AG09319 (cell line): ENCODE results near the gene PLCD1.
"Not testable (repeated sequence)": the region's sequence is repeated elsewhere in the genome, so short reads cannot be mapped to it uniquely, and the experiment has no call there.

Experiments
- DNase-seq: peaks from one replicate; pipeline ENCODE4 v3.0.0-alpha.2; 2010; ENCODE audit warnings: low read depth; ENCODE audit errors: extremely low read depth
- TF ChIP-seq, protein P1 (sequence below): IDR thresholded peaks from 2 replicates; pipeline ENCODE4 v1.5.1; 2011; ENCODE audit warnings: low read depth, mild to moderate bottlenecking, inconsistent platforms, low read length, moderate library complexity

PLCD1 gene

DNA sequence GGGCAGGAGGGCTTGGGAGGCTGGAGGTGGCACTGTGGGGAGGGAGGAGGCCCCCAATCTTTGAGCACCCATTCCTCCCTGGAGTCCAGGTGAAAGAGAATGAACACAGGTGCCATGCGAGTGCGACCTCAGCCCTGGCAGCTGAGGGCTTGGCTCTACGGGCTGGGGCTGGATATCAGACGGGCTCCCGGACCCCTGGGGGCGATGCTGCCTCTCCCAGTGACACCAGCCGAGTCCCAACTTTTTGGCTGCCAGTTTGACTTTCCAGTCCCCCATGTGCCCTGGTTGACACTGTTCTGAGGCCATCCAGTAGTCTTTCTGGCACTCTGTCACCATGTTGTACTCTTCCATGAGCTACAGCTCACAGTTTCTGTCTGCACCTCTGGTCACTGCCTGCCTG, 37.6 kb downstream of the PLCD1 start:
- TF ChIP-seq, protein P1, sequence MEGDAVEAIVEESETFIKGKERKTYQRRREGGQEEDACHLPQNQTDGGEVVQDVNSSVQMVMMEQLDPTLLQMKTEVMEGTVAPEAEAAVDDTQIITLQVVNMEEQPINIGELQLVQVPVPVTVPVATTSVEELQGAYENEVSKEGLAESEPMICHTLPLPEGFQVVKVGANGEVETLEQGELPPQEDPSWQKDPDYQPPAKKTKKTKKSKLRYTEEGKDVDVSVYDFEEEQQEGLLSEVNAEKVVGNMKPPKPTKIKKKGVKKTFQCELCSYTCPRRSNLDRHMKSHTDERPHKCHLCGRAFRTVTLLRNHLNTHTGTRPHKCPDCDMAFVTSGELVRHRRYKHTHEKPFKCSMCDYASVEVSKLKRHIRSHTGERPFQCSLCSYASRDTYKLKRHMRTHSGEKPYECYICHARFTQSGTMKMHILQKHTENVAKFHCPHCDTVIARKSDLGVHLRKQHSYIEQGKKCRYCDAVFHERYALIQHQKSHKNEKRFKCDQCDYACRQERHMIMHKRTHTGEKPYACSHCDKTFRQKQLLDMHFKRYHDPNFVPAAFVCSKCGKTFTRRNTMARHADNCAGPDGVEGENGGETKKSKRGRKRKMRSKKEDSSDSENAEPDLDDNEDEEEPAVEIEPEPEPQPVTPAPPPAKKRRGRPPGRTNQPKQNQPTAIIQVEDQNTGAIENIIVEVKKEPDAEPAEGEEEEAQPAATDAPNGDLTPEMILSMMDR, result no peak
- DNase-seq, result no peak

GRCh38 chr3:37991109-37991508, 38.3 kb downstream of the PLCD1 start:
- DNase-seq, result no peak
- TF ChIP-seq, protein P1, result no peak

GRCh38 chr3:37990527-37990926, 38.9 kb downstream of the PLCD1 start, which contains the start of gene VILL:
TSS of gene VILL (plus strand) at chr3:37990786. CDS start at chr3:37993673, 2,887 bp downstream.
- TF ChIP-seq, protein P1, result no peak
- DNase-seq, result no peak

DNA sequence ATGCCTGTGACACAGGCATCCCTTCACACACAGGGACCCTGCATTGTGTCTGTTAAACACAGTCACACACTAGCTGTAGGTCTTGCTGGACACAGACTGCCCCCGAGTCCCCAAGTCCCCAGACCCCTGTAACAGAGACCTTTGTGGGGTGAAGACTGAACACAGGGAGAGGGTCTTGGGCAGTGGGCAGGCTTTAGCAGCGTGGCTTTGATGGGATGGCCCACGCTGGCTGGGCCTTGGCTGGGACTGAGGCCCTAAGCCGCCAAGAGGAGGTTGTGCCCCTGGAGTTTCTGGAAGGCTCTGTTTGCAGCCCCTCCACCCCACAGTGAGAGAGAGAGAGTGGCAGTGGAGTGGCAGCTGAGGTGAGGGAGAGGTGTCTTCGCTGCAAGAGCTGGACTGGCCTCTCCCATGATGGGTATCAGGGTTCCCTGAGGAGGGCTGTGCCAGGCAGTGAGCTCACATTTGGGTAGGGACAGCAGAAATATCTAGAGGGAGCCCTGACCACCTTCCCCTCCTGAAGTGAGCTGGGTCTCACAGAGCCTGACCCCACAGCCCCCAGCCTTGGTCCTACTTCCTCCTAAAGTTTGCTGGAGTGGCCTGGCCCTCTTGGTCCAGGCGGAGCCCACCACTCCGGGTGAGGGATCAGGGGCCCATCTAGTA, 39.5 kb downstream of the PLCD1 start:
- TF ChIP-seq, protein P1, result no peak
- no peak for DNase-seq

DNA sequence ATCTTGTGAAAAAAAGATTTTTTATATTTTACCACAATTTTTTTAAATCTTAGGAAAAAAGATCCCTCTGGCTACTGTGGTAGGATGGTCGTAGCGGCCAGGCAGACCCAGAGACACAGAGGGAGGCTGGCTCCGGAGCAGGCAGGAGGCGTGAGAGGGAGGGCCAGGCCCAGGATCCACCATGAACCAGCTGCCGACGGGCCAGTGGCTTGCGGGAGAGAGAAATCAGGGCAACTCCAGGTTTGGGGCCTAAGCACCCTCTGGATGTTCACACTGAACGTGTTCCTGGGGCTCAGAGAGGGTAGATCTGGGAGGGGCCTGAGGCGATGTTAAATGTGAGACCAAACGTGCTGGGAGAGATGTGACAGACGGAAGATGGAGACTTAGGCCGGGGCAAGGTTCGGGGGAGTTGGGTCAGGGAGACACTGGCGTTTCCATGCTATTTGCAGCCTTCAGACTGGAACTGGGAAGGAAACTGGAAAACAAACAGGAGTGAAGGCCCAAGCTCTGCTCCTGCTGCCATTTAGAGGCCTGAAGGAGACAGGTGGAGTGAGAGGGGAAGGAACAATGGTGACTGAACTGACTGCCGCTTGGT, 40.4 kb downstream of the PLCD1 start:
- TF ChIP-seq, protein P1, result no peak
- no peak for DNase-seq

DNA sequence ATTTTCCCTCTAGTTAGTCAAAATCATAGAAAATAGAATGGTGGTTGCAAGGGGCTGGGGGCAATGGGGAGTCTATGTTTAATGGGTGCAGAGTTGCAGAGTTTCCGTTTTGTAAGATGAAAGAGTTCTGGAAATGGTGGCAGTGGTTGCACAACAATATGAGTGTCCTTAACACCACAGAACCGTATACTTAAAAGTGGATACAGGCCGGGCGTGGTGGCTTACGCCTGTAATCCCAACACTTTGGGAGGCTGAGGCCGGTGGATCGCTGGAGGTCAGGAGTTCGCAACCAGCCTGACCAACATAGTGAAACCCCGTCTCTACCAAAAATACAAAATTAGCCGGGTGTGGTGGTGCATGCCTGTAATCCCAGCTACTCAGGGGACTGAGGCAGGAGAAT, 41.1 kb downstream of the PLCD1 start:
- not testable (repeated sequence) for DNase-seq

DNA sequence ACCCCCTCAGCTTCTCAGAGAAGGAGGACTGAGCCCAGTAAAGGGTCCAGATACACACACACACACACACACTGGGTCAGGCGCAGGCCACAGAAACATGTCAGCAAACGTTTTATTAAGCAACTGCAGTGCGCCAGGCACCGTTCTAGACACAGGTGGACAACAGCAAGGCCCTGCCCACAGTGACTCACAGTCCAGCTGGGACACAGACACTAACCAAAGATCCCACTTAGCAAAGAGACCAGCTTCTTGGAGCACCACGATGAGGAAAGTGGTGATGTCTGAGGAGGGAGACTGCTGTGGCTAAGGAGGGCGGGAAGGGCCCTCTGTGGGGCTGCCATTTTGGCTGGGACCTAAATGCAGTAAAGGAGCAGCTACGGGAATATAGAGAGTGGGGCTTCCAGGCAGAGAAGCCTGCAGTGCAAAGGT, 41.7 kb downstream of the PLCD1 start:
- TF ChIP-seq, protein P1, result no peak
- DNase-seq, result no peak

GRCh38 chr3:37987315-37987697, 42.1 kb downstream of the PLCD1 start:
- TF ChIP-seq, protein P1, result no peak
- no peak for DNase-seq
